Neural progenitor cell (in vitro differentiated cells): ENCODE measurements around the gene UBAC1. TPM values are rescaled to one million over a fixed set of nuclear protein-coding genes. Genes with fewer than 3 reads are reported as not detected.
A peak's percentile ranks its signal among the peaks of the same experiment; 100 is the strongest.

Experiments used
- DNase-seq: peaks from one replicate; pipeline ENCODE4 v3.0.0-alpha.2; 2016; ENCODE audit warnings: low spot score
- H2AFZ ChIP-seq: fragments of 200-600 bp; sonication (generic); replicated peaks from 2 replicates; pipeline ENCODE4 v1.6.1; 2016; ENCODE audit warnings: antibody characterized with exemption
- H3F3A ChIP-seq: fragments of 200-600 bp; sonication (generic); 2 replicates; pipeline ENCODE4 v1.6.1; 2016; ENCODE audit warnings: antibody characterized with exemption, low read depth
- H3K27ac ChIP-seq: fragments of 200-600 bp; sonication (generic); 2 replicates; pipeline ENCODE4 v1.5.1; 2016; ENCODE audit warnings: mild to moderate bottlenecking
- H3K27me3 ChIP-seq: fragments of 200-600 bp; sonication (generic); 2 replicates; pipeline ENCODE4 v1.6.1; 2016; ENCODE audit warnings: mild to moderate bottlenecking, moderate library complexity
- H3K36me3 ChIP-seq: fragments of 200-600 bp; sonication (generic); 2 replicates; pipeline ENCODE4 v1.5.1; 2016
- H3K4me1 ChIP-seq: fragments of 200-600 bp; sonication (generic); 2 replicates; pipeline ENCODE4 v1.6.1; 2016; ENCODE audit warnings: mixed run types
- H3K4me2 ChIP-seq: fragments of 200-600 bp; sonication (generic); 2 replicates; pipeline ENCODE4 v1.6.1; 2016
- H3K4me3 ChIP-seq: fragments of 200-600 bp; sonication (generic); 2 replicates; pipeline ENCODE4 v1.5.1; 2016
- H3K79me2 ChIP-seq: fragments of 200-600 bp; sonication (generic); 2 replicates; pipeline ENCODE4 v1.6.1; 2016; ENCODE audit warnings: low read depth
- H3K9ac ChIP-seq: fragments of 200-600 bp; sonication (generic); 2 replicates; pipeline ENCODE4 v1.6.1; 2016
- H3K9me3 ChIP-seq: fragments of 200-600 bp; sonication (generic); 2 replicates; pipeline ENCODE4 v1.5.1; 2016; ENCODE audit warnings: low read depth
- H4K20me1 ChIP-seq: fragments of 200-600 bp; sonication (generic); 2 replicates; pipeline ENCODE4 v1.6.1; 2016; ENCODE audit warnings: low read depth
- H3K27ac Mint-ChIP-seq: 3 replicates; pipeline ENCODE4 v1.8.0; 2021; ENCODE audit warnings: mixed read lengths
- H3K27me3 Mint-ChIP-seq: 2 replicates; pipeline ENCODE4 v1.8.0; 2022; ENCODE audit warnings: low read depth, mild to moderate bottlenecking, inconsistent platforms, moderate library complexity, mixed read lengths; ENCODE audit not compliant: insufficient read depth
- H3K36me3 Mint-ChIP-seq: 3 replicates; pipeline ENCODE4 v1.8.0; 2021; ENCODE audit warnings: mixed read lengths
- H3K4me1 Mint-ChIP-seq: 3 replicates; pipeline ENCODE4 v1.8.0; 2021; ENCODE audit warnings: mixed read lengths
- H3K4me3 Mint-ChIP-seq: 3 replicates; pipeline ENCODE4 v1.8.0; 2021; ENCODE audit warnings: mild to moderate bottlenecking, moderate library complexity, mixed read lengths
- H3K9me3 Mint-ChIP-seq: 3 replicates; pipeline ENCODE4 v1.8.0; 2020; ENCODE audit warnings: mixed read lengths
- EZH2 ChIP-seq: fragments of 200-600 bp; sonication (generic); IDR thresholded peaks from 2 replicates; pipeline ENCODE4 v1.6.1; 2017; ENCODE audit warnings: antibody characterized with exemption, mild to moderate bottlenecking, moderate library complexity
- EZH2phosphoT487 ChIP-seq: fragments of 200-600 bp; sonication (generic); IDR thresholded peaks from 2 replicates; pipeline ENCODE4 v1.6.1; 2017; ENCODE audit warnings: antibody characterized with exemption
- total RNA-seq: library from RNA; depleted of rRNA; stranded (reverse); fragments of >200 nt; gene quantifications from 2 replicates; pipeline ENCODE4 v1.2.3, GENCODE V29; 2015; ENCODE audit warnings: low replicate concordance
- TF ChIP-seq, protein P1 (sequence below): fragments of 200-600 bp; sonication (generic); IDR thresholded peaks from 2 replicates; pipeline ENCODE4 v1.5.1; 2017; ENCODE audit warnings: antibody characterized with exemption, mild to moderate bottlenecking

Gene UBAC1
- total RNA-seq, 1 donor from 2014 or later = 66.0 TPM

DNA sequence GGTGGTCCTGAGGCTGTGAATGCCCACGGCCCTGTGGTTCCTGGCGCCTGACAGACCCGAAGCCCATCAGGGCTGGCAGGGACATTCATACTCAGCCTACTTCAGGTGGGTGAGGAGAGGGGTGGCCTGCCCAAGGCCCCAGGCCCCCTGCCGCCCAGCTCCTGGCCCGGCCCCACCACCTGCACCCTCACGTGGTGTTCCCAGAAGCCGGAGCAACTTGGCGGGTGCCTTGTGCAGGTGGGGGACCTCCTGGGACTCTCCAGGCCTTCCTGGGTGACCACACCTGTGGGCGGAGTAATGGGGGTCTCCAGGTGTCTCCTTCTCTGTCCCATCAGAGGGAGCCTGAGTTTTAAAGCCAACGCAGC is 36.8 kb upstream of the UBAC1 start:
- Mint-ChIP-seq H3K27me3 (peaks cover 7% of the 10 kb centered on the region), H3K4me3 (no peak overlapping the region), H3K27ac (no peak overlapping the region), H3K36me3 (no peaks in the 10 kb centered on the region), H3K9me3 (no peaks in the 10 kb centered on the region), H3K4me1 (peaks cover 38% of the 10 kb centered on the region)
- Histone ChIP-seq H3K27me3 (no peaks in the 10 kb centered on the region), H3F3A (peaks cover 12% of the 10 kb centered on the region), H3K9ac (no peak overlapping the region), H3K4me2 (no peak overlapping the region), H3K4me3 (no peak overlapping the region), H2AFZ (no peak overlapping the region), H3K36me3 (no peaks in the 10 kb centered on the region), H3K27ac (no peak overlapping the region), H3K79me2 (no peaks in the 10 kb centered on the region), H3K9me3 (no peaks in the 10 kb centered on the region), H4K20me1 (no peaks in the 10 kb centered on the region), H3K4me1 (peaks cover 22% of the 10 kb centered on the region)
- TF ChIP-seq EZH2 (no peak), EZH2phosphoT487 (no peak)
- TF ChIP-seq, protein P1, sequence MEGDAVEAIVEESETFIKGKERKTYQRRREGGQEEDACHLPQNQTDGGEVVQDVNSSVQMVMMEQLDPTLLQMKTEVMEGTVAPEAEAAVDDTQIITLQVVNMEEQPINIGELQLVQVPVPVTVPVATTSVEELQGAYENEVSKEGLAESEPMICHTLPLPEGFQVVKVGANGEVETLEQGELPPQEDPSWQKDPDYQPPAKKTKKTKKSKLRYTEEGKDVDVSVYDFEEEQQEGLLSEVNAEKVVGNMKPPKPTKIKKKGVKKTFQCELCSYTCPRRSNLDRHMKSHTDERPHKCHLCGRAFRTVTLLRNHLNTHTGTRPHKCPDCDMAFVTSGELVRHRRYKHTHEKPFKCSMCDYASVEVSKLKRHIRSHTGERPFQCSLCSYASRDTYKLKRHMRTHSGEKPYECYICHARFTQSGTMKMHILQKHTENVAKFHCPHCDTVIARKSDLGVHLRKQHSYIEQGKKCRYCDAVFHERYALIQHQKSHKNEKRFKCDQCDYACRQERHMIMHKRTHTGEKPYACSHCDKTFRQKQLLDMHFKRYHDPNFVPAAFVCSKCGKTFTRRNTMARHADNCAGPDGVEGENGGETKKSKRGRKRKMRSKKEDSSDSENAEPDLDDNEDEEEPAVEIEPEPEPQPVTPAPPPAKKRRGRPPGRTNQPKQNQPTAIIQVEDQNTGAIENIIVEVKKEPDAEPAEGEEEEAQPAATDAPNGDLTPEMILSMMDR = no peak
- DNase-seq = no peak

DNA sequence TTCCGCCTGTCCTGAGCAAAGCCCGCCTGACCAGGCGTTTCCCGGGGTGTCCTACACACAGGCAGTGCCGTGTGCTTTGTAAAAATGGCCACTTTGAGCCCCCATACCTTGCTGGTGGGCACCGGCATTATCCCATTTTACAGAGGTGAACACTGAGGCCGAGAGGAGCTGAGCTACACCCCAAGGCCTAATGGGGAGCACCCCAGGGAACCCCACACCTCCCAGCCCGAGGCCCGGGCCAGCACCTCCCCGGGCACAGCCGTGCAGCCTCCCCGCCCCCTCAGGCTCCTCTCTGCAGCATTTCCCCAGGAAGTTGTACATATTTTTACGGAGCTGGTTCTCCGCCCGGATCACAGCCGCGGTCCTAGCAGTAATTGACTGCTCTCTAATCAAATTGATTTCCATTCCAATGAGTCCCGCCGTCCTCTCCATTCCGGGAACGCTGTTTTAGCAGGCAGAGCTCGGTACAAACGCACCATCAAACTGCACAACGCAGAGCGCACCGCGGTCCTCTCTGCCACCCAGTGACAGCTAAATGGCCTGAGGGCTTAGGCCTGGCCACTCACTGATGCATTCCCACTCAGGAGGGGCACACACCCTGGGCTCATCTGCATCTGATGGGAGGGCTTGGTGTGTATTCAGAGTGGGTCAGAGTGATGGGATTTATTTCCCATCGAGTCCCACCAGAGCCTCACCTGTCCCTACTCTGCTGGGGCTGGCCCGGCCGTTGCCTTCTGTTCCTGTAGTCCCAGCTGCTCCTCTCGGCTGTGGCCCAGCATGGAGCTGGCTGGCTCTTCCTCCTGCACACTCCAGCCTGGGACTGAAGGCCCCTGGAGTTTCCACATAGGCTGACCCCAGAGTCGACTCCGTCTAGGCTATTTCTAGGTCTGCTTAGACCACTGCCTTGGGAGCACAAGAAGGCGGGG is 36.2 kb upstream of the UBAC1 start:
- Mint-ChIP-seq H3K27ac (peak overlapping the region; percentile 86), H3K27me3 (peaks cover 7% of the 10 kb centered on the region), H3K4me3 (no peak overlapping the region), H3K36me3 (no peaks in the 10 kb centered on the region), H3K4me1 (peaks cover 40% of the 10 kb centered on the region), H3K9me3 (no peaks in the 10 kb centered on the region)
- no peak overlapping the region for H2AFZ ChIP-seq
- H3K27ac ChIP-seq = no peak overlapping the region
- no peaks in the 10 kb centered on the region for H4K20me1 ChIP-seq
- no peaks in the 10 kb centered on the region for H3K79me2 ChIP-seq
- no peak overlapping the region for H3K9ac ChIP-seq
- no peaks in the 10 kb centered on the region for H3K27me3 ChIP-seq
- H3K4me1 ChIP-seq = peaks cover 25% of the 10 kb centered on the region
- no peak overlapping the region for H3K4me2 ChIP-seq
- peaks cover 19% of the 10 kb centered on the region for H3F3A ChIP-seq
- no peak for TF ChIP-seq EZH2phosphoT487
- TF ChIP-seq EZH2 = no peak
- TF ChIP-seq, protein P1 = no peak
- no peak for DNase-seq
- H3K4me3 ChIP-seq = no peak overlapping the region
- H3K36me3 ChIP-seq = no peaks in the 10 kb centered on the region
- no peaks in the 10 kb centered on the region for H3K9me3 ChIP-seq

DNA sequence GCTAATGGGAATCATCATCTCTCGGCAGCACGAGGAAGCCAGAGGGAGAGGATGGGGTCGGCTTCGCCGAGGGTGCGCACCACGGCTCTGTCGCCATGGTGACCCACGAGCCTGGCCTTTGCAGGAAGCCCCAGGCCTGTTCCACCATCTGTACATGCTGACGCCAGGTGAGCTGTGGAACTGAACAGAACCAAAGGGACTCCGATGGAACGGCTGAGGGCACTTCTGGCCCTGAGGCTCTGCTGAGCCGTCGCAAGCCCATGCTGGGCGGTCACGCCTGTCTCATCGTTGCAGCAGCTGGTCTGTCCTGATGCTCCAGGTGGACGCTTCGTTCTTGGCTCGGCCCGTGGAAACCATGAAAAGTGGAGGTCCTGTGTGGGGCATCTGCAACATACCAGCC is 34.6 kb upstream of the UBAC1 start:
- peaks cover 32% of the 10 kb centered on the region for H3K4me1 ChIP-seq
- no peak overlapping the region for H3K4me3 ChIP-seq
- DNase-seq = no peak
- H3K36me3 Mint-ChIP-seq = no peaks in the 10 kb centered on the region
- no peak overlapping the region for H3K4me3 Mint-ChIP-seq
- peaks cover 42% of the 10 kb centered on the region for H3K4me1 Mint-ChIP-seq
- H3K4me2 ChIP-seq = no peak overlapping the region
- H3K9me3 ChIP-seq = no peaks in the 10 kb centered on the region
- no peak overlapping the region for H3K9ac ChIP-seq
- peaks cover 30% of the 10 kb centered on the region for H3F3A ChIP-seq
- no peak for TF ChIP-seq EZH2phosphoT487
- H3K27ac ChIP-seq = no peak overlapping the region
- H3K27ac Mint-ChIP-seq = no peak overlapping the region
- H3K9me3 Mint-ChIP-seq = no peaks in the 10 kb centered on the region
- H2AFZ ChIP-seq = no peak overlapping the region
- peaks cover 3% of the 10 kb centered on the region for H3K27me3 Mint-ChIP-seq
- no peaks in the 10 kb centered on the region for H3K36me3 ChIP-seq
- H4K20me1 ChIP-seq = no peaks in the 10 kb centered on the region
- H3K79me2 ChIP-seq = no peaks in the 10 kb centered on the region
- no peaks in the 10 kb centered on the region for H3K27me3 ChIP-seq
